Heart left ventricle (tissue), 13 donors: ENCODE results near the gene EMP1.

Experiments used
- POLR2A ChIP-seq, 2 donors: fragments of 450-650 bp; IDR thresholded peaks; one replicate each; pipeline ENCODE4 v1.6.1; 2017; ENCODE audit warnings: antibody characterized with exemption in 2 of 2, mild to moderate bottlenecking in 2 of 2, moderate library complexity in 2 of 2
- TF ChIP-seq, protein P1 (sequence below), 12 donors: fragments of 200-600 bp; sonication (generic) in 4 of 12; IDR thresholded peaks; one replicate each; pipeline versions ENCODE4 v1.5.0 to v1.8.0; 2018 to 2022; ENCODE audit warnings: antibody characterized with exemption in 12 of 12, mild to moderate bottlenecking in 5 of 12
- donor health status: ischemic (EF 13 %, LVEDD 7.1; RV severe dilation, severe dysfunction).
- donor health status: DM: no; HTN: yes; CAD: no.
- donor health status: DM: no; HTN: no; CAD: no.
- donor health status: ischemic (EF 25% LVEDD 6.9; RV normal size, moderate dysfunction).
- donor health status: ischemic (EF 25% LVEDD 5.7; RV mildly dilated, moderate dysfunction).
- donor health status: ischemic (EF 35%, LVEDD 5.7; RV mildly dilated, moderate dysfunction).
- donor health status: nonischemic (EF 11% LVEDD 7.7; RV severe dilation, severe dysfunction).
- donor health status: DM: yes; HTN: yes; CAD: no.
- donor health status: PGD.
- donor health status: ischemic (EF 29% LVEDD 5.4; RV normal size, mild dysfunction).
- donor health status: nonischemic (EF 23%, LVEDD 6.1; RV moderate dilation, normal function).

DNA sequence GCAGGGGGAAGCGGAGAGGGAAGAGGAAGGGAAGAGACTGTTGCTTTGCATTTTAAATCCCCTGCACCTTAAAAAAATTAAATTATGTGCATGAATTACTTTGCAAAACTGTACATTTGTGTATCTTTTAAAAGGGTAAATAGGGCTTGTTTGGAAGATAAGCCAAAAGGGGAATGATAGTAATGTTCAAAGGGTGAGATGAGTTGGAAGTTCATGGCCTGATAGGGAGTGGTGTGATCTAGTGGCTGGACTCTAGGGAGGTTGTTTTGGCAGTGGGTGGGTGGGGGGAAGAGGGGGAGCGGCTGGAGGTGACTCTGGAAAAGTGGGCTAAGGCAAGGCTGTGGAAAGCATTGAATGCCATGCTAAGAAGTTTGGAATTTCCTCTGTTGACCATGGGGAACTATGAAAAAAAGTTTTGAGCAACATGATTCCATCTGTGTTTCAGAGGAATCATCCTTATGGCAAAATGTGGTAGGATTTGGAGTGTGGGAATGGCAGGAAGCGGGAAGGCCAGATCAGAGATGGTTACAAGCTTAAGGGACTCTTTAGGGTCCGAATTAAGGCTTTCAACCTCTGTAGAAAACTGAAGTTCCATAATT lies 25.5 kb upstream of the EMP1 start:
- TF ChIP-seq, protein P1, sequence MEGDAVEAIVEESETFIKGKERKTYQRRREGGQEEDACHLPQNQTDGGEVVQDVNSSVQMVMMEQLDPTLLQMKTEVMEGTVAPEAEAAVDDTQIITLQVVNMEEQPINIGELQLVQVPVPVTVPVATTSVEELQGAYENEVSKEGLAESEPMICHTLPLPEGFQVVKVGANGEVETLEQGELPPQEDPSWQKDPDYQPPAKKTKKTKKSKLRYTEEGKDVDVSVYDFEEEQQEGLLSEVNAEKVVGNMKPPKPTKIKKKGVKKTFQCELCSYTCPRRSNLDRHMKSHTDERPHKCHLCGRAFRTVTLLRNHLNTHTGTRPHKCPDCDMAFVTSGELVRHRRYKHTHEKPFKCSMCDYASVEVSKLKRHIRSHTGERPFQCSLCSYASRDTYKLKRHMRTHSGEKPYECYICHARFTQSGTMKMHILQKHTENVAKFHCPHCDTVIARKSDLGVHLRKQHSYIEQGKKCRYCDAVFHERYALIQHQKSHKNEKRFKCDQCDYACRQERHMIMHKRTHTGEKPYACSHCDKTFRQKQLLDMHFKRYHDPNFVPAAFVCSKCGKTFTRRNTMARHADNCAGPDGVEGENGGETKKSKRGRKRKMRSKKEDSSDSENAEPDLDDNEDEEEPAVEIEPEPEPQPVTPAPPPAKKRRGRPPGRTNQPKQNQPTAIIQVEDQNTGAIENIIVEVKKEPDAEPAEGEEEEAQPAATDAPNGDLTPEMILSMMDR (IDR thresholded peaks at IDR 0.05), result no peak
- TF ChIP-seq POLR2A (IDR thresholded peaks at IDR 0.05), result no peak
